ENCODE measurements around the gene CBX3.
"Not testable (repeated sequence)": the region's sequence is repeated elsewhere in the genome, so short reads cannot be mapped to it uniquely, and the experiment has no call there.

The CBX3 gene

GRCh38 chr7:26170663-26171062 lies 30.9 kb upstream of the CBX3 start:
- no peak for DNase-seq (ENCODE audit: low spot score)

GRCh38 chr7:26171601-26172000 lies 29.9 kb upstream of the CBX3 start:
- DNase-seq (ENCODE audit: low spot score): no peak

- DNase-seq (ENCODE audit: low spot score): no peak
Measured at GRCh38 chr7:26172048-26172447, 29.5 kb upstream of the CBX3 start.

DNA sequence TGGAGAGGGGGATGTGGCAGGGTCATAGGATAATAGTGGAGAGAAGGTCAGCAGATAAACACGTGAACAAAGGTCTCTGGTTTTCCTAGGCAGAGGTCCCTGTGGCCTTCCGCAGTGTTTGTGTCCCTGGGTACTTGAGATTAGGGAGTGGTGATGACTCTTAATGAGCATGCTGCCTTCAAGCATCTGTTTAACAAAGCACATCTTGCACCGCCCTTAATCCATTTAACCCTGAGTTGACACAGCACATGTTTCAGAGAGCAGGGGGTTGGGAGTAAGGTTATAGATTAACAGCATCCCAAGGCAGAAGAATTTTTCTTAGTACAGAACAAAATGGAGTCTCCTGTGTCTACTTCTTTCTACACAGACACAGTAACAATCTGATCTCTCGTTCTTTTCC lies 25.6 kb upstream of the CBX3 start:
- not testable (repeated sequence) for DNase-seq (ENCODE audit: low spot score)

GRCh38 chr7:26176696-26177095 lies 24.8 kb upstream of the CBX3 start:
- DNase-seq (ENCODE audit: low spot score): not testable (repeated sequence)

GRCh38 chr7:26177269-26177668 lies 24.3 kb upstream of the CBX3 start:
- not testable (repeated sequence) for DNase-seq (ENCODE audit: low spot score)

GRCh38 chr7:26178272-26178960 lies 23.1 kb upstream of the CBX3 start:
- DNase-seq (ENCODE audit: low spot score): no peak

GRCh38 chr7:26179422-26179821 lies 22.1 kb upstream of the CBX3 start:
- no peak for DNase-seq (ENCODE audit: low spot score)

DNA sequence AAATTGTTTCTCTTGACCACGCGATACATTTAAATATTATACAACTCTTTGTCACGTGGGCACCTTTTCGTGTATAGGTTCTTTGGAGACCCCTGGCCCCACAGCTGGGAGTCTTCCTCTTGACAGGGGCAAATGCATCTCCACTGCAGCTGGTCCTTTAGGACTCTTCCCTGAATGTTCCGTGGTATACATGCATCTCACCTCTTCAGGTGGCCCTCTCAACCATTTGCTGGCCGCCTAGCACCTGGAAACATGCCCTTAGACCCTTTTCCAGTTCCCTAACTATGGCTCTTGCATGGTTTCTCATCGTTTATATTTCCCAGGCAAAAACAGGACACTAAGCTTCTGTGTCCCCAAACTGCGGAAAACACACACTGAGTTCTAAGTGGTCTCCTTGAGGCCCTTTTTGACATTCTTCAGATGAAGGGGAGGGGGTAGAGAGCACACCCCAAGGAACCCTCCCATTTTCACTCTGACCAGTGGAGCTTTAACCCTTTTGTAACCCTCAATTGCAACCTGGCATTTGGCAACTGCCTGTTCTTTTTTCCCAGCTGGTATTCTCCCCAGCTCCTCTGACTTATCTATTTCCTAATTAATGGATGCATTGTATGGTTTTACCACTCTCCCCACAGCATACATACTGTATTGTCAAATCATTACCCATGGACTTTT lies 21.6 kb upstream of the CBX3 start:
- no peak for DNase-seq (ENCODE audit: low spot score)

DNA sequence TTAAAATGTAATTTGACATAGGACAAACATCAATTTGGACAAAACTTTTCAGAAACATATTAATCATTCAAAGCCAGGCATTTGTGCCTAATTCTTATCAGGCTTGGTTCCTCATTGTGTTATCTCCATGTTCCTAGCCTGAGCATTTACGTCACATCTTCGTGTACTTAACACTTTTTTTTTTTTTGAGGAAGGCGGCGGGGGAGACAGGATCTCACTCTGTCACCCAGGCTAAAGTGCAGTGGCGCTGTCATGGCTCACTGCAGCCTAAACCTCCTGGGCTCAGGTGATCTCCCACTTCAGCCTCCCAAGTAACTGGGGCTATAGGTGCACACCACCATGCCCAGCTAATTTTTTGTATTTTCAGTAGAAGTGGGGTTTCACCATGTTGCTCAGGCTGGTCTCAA lies 20.8 kb upstream of the CBX3 start:
- no peak for DNase-seq (ENCODE audit: low spot score)

DNA sequence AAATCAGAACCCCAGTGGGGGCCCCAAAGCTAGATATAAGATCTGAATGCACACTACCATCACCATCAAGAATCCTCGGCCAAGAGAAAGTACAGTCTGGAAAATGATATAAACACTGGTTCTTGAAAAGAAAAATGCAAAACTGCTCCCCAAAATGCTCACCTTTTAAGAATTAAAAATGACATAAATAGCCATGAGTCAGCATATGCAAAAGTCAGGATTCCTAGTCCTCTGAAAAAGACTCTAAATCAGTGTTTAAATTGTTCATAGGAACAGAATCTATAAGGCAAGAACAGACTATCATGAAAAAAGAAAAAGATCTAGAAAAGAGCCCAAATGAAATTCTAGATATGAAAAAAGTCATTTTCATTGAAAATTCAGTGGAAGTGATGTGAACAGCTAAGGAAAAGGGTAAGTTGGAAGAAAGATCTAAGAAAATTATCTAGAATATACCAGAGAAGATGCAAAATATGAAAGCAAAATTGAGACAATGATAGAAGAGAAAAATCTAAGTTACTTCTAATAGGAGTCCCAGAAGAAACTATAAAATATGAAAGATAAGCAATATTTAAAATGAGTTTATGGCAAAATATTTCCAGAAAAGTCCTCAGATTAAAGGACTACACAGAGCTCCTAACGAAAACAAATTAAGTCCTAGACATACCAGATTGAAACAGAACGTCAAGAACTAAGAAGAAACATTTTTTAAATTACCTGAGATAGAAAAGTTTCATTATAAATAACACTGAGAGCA lies 19.9 kb upstream of the CBX3 start:
- no peak for DNase-seq (ENCODE audit: low spot score)

- no peak for DNase-seq (ENCODE audit: low spot score)
Measured at GRCh38 chr7:26182283-26182682, 19.3 kb upstream of the CBX3 start.

DNA sequence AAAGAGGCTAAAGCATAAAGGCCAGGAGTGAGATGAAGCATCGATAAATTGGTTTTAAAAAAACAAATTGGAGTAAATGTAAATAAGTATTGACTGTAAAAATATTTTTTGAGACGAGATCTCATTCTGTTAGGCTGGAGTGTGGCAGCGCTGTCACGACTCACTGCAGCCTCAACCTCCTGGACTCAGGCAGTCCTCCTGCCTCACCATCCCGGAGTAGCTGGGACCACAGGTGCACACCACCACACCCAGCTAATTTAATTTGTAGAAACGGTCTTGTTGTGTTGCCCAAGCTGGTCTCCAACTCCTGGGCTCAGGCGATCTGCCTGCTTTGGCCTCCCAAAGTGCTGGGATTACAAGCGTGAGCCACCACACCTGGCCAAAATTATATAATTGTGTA lies 18.8 kb upstream of the CBX3 start:
- no peak for DNase-seq (ENCODE audit: low spot score)

DNA sequence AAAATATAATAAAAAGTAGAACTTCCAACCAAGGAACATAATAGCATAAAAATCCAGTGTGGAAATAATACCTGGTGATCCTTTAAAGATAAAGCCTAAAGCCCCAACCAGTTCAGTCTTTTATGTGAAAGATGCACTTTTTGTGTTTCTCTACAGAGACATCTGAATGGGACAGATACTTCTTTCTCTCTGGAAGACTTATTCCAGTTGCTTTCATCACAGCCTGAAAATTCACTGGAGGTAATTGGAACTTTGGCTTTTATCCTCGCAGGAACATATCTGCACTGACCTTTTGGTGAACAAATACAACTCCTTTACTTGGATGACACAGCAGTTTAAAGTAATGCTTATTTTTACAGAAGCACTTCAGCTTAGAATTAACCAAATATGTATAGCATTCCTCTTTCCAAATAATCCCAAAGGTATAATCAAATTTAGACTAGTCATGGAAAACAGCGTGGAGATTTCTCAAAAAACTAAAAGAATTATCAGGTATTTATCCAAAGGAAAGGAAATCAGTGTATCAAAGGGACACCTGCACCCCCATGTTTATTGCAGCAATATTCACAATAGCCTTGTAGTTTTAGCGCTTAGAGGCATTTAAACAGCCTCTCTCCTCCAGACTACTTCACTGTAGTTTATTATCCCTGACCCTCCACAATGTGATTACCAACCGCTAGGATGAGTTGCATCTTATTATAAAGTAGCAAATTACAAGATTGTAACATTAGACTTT lies 17.8 kb upstream of the CBX3 start:
- DNase-seq (ENCODE audit: low spot score): no peak

- not testable (repeated sequence) for DNase-seq (ENCODE audit: low spot score)
Measured at GRCh38 chr7:26184281-26185101, 17.1 kb upstream of the CBX3 start.

GRCh38 chr7:26185131-26185843 lies 16.3 kb upstream of the CBX3 start:
- no peak for DNase-seq (ENCODE audit: low spot score)

DNA sequence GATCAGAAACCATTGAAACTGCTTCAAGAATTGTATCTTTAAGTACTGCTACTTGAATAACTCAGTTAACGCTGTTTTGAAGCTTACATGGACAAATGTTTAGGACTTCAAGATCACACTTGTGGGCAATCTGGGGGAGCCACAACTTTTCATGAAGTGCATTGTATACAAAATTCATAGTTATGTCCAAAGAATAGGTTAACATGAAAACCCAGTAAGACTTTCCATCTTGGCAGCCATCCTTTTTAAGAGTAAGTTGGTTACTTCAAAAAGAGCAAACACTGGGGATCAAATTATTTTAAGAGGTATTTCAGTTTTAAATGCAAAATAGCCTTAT lies 15.7 kb upstream of the CBX3 start:
- DNase-seq (ENCODE audit: low spot score): no peak

DNA sequence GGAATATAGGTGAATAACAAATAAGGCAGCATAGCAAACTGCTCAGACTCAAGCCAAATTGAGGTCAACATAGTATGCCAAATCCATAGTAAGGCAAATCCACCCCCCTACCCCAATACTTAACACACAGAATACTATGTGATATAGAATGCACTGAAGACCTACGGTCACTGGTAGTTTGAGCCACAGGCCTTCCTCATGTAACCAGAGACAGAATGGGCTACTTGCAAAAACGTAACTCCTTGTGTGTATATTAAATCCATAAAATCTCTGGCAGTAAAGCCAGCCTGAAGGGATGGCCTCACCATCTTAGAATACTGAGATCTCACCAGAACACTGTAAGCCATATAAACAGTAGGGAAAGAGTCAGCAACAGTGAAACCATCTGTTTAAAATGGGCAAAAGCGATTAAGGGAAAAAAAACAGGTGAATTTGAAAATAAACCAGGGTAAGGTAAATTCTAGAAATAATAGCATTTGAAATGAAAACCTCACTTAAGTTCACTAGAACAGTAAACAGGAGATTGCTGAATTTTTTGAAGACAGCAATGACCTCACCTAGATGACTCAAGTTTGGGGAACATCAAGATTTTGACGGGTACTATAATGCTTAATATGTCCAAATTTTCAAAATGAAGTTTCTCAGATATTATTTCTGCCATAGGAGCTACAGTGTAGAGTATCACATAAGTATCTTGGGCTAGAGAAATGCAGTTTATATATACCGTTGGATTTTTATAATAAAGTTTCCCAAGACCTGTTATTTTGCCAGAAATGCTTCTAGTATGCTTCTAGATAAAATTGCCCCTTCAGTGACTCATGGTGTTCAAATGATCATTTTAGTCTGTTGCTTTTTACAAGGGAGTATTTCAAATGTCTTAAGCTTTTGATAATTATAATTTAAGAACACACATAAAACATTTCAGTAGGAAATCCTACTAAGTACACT lies 14.9 kb upstream of the CBX3 start:
- DNase-seq (ENCODE audit: low spot score): no peak

- no peak for DNase-seq (ENCODE audit: low spot score)
Measured at GRCh38 chr7:26187380-26188205, 14.0 kb upstream of the CBX3 start.

Measured in HuH-7.5 (cell line).